ENCODE data around the gene MCOLN2. TPM values are rescaled to one million over a fixed set of nuclear protein-coding genes. Genes with fewer than 3 reads are reported as not detected.
"Not testable (repeated sequence)": the region's sequence is repeated elsewhere in the genome, so short reads cannot be mapped to it uniquely, and the experiment has no call there.

The MCOLN2 gene
- total RNA-seq, 1 experiment from 2014 or later, result not detected

DNA sequence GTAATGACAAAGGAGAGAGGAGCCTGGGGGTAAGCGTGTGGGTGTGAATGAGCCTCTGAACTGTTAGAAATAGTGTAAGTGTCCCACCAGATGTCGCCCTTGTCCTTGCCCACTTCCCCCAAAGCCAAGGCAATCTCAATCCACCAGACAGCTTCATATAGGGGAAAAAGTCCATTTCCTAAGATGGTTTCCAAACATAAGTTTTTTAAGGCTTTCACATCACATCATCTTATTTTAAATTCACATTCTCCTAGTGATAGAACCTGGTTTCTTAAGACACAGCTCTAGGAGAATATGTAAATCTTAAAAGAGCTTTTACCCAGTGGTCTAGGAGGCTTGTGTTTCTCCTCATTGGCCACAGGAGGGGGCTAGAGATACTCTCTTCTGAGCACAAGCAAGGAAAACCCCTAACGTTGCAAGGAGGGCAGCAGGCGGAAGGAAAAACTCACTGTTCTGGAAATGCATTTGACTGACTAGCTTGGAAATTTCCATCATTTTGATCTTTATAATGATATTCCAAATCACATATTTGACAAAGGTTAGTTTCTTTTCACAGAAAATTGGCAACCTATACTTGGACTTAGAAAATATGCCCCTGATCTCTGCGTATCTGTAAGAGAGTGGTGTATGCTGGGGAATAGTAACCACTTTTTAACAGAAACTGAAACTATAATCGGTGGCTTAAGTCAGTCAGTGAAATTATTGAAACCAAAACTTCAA is 52.0 kb downstream of the MCOLN2 start:
- peak; percentile 95 for DNase-seq (ENCODE audit: low spot score)

GRCh38 chr1:84941843-84942242 is 55.1 kb downstream of the MCOLN2 start:
- no peak for DNase-seq (ENCODE audit: low spot score)

GRCh38 chr1:84940481-84940880 is 56.4 kb downstream of the MCOLN2 start:
- DNase-seq (ENCODE audit: low spot score), result no peak

- DNase-seq (ENCODE audit: low spot score), result no peak
These were observed 57.2 kb downstream of the MCOLN2 start for GRCh38 chr1:84939761-84940160.

DNA sequence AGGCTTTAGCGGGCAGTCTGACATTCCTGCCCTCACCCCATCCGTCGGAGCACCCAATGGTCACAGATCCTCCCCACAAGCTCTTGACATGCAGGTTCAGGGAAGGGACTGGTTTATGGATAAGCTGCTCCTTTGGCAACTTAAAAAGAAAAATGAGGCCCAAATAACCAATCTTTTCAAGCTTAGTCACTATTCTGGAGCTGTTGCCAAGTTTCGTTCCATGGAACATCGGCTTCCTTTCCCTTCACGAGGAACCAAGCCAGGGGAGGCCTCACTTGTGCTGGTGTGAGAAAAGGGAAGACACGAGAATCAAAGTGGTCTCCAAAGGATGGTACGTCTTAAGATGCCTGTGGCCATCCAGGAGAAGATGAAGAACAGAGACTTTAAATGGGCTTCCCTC is 57.8 kb downstream of the MCOLN2 start:
- DNase-seq (ENCODE audit: low spot score), result no peak

- DNase-seq (ENCODE audit: low spot score), result peak; percentile 66
These were observed 60.6 kb downstream of the MCOLN2 start for GRCh38 chr1:84936116-84936810.

- no peak for DNase-seq (ENCODE audit: low spot score)
These were observed 63.8 kb downstream of the MCOLN2 start for GRCh38 chr1:84933011-84933611.

GRCh38 chr1:84930831-84931230 is 66.1 kb downstream of the MCOLN2 start:
- DNase-seq (ENCODE audit: low spot score), result no peak

GRCh38 chr1:84930329-84930728 is 66.6 kb downstream of the MCOLN2 start:
- DNase-seq (ENCODE audit: low spot score), result no peak

DNA sequence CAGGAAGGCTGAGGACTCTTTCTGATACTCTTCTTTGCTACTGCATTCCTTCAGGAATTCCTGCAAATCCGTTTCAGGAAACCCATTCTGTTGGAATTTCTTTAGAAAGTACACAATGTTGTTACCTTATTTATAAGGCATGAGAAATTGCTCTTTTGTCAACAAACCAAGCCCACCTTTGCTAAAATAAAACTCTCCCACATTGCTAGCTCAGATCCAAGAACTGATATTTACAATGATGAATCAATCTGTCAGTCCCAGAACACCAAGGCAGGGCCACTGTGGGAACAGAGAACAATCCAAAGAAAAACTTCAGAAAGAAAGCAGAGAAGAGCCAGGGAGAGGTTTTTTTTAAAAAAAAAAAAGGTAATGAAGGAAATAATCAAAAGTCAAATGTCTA is 67.3 kb downstream of the MCOLN2 start:
- DNase-seq (ENCODE audit: low spot score), result no peak

DNA sequence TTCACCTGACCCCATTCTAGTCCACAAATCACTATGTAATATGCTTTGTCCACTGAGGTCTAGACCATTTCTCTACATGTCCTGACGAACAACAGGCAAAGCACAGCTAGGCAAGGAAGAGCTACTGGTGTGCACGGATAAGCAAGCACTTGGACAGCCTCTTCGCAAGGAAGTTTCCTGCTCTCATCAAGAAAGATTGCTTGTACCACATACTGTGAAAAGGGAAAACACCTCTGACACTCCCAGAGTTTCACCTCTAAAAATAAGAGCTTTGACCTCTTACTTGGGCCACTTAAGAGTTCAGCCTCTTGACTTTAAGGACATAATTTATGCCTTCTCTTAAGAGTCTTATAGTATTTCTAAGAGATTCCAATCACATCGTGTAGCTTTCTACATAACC is 67.9 kb downstream of the MCOLN2 start:
- DNase-seq (ENCODE audit: low spot score), result no peak

DNA sequence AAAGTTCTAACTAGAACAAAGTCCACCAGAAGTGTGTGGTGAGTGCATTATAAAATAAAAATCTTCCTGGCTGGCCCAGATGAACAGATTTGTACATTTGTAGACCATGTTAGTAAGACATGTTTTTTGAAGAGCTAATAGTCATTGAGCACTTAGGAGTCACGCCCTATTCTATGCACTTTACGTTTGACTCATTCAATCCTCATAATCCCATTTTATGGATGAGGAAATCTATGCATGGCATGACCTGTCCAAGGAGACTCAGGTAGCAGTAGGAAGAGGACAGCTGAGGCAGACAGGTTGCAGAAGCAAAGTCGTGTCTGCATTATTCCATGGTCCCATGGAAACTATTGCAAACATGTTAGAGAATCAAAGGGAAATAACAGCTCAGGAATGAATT is 73.6 kb downstream of the MCOLN2 start:
- no peak for DNase-seq (ENCODE audit: low spot score)

GRCh38 chr1:84920159-84920558 is 76.8 kb downstream of the MCOLN2 start:
- no peak for DNase-seq (ENCODE audit: low spot score)

DNA sequence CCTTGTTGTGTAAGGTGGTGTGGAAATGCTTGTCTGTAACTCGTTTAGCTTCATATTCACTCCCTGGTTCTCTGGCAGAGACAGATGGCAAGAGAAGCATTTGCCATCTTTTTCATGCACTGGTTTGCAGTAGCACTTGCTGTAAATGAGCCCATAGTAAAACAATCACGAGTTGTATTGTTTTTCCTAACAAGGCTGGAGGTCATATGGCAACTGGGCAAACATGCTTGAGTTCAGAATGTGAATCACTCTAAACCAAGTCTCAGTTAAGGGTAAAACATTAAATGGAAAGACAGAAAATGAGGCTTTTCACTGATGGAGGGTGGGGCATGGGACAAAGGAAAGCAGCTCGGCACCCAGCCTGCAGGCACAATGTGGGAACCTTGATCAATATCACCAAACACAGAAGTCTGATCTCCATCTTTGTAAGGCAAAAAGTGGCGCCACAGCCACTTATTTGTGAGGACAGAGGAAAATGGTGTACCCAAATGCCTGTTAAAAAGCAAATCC is 77.4 kb downstream of the MCOLN2 start:
- no peak for DNase-seq (ENCODE audit: low spot score)

DNA sequence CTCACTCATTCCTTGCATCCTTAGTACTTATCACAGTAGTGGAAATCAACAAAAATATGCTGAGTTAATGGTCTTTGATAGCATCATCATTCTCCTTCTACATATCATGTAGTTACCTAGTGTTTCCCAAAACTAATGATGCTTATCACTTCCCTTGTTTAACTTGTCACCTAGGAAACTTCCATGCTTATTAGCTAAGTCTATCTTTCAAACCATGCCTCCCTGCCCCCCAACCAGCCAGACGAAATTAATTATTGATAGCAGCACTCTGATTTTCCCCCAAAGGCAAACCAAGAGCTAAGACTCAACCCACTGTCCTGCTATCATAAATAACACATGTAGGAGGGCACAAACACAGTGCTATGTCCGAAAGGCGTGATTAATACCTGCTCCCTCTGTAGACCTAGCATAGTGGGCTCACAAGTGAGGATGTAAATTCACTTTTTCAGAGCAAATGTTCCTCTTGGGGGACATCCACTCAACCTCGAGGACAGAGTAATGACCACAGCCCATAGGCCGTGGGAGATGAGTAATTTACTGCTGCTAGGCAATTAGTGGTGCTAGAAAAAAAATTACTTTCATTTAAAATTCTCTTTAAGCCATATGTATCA is 78.1 kb downstream of the MCOLN2 start:
- no peak for DNase-seq (ENCODE audit: low spot score)

- DNase-seq (ENCODE audit: low spot score), result no peak
These were observed 80.0 kb downstream of the MCOLN2 start for GRCh38 chr1:84916897-84917296.

GRCh38 chr1:84913555-84913892 is 83.4 kb downstream of the MCOLN2 start:
- DNase-seq (ENCODE audit: low spot score), result no peak

DNA sequence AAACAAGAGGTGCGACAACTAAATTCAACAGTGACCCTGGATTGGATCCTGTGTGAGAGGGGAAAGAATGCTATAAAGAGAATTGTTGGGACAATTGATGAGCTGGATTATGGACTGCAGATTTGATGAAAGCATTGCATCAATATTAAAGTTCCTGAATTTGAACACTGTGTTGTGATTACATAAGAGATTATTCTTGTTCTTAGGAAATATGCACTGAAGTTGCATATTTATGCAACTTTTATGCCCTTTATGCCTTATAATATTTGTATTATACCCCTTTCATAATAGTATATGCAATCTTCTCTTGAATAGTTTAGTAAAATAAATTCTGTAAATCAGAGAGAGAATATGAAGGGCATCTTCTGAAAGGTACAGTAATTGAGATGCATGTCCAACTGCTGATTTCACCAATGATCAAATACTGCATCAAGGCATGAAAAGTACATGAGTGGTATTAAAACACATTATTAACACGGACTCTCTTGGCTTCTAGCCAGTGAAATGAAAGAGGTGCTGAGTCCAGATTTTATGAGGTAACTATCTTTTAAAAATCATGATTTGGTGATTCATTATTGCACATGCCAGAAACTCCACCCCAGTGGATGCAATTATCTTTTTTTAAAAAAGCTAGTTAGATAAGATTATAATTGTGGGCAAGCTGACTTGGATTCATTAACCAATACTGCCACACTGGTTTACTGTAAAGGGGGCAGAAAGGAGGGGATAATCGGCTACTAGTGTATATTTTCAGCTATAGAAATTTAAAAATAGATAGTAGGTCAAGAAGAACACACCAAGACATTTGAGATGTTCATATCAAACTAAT is 84.0 kb downstream of the MCOLN2 start:
- DNase-seq (ENCODE audit: low spot score), result no peak

GRCh38 chr1:84908746-84909464 is 88.0 kb downstream of the MCOLN2 start:
- DNase-seq (ENCODE audit: low spot score), result not testable (repeated sequence)

DNA sequence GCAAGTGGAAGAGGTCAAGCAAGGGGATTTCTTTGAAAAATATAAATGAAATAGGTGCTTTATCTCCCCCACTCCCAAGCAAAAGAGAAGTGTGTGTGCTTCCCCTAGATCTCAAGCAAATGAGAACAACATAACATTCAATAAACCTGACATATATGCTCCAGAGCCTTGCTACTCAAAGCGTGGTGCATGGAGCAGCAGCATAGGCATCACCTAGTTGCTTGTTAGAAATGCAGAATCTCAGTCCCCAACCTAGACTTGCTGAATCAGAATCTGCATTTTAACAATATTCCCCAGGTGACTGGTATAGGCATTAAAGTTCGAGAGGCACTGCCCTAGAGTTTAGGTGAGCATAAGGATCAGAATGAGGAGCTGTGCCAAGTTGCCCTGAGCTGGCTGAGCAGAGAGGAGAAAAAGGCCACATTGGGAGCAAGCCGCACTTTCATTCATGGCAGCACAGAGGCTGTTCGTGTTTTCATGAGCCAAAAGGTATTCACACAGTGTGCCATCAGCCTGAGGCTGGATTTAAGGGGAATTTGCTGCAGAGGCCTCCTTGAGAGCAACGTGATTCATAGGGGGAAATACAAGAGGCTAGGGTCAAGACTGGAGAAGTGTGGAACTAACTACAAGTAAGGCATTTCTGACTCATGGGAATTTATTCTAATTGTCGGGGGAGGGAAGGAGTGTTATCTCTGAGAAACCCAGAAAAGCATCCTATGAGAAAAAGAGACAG is 89.7 kb downstream of the MCOLN2 start:
- no peak for DNase-seq (ENCODE audit: low spot score)

All from HT-29 (cell line).